ELF-1 (cell line): Measurements from ENCODE around the gene MICAL3.
"Not testable (repeated sequence)": the region's sequence is repeated elsewhere in the genome, so short reads cannot be mapped to it uniquely, and the experiment has no call there.

Experiments
- DNase-seq: peaks from one replicate; pipeline ENCODE4 v3.0.0-alpha.2; 2016; ENCODE audit warnings: low read depth, low spot score

The MICAL3 gene, protein sequence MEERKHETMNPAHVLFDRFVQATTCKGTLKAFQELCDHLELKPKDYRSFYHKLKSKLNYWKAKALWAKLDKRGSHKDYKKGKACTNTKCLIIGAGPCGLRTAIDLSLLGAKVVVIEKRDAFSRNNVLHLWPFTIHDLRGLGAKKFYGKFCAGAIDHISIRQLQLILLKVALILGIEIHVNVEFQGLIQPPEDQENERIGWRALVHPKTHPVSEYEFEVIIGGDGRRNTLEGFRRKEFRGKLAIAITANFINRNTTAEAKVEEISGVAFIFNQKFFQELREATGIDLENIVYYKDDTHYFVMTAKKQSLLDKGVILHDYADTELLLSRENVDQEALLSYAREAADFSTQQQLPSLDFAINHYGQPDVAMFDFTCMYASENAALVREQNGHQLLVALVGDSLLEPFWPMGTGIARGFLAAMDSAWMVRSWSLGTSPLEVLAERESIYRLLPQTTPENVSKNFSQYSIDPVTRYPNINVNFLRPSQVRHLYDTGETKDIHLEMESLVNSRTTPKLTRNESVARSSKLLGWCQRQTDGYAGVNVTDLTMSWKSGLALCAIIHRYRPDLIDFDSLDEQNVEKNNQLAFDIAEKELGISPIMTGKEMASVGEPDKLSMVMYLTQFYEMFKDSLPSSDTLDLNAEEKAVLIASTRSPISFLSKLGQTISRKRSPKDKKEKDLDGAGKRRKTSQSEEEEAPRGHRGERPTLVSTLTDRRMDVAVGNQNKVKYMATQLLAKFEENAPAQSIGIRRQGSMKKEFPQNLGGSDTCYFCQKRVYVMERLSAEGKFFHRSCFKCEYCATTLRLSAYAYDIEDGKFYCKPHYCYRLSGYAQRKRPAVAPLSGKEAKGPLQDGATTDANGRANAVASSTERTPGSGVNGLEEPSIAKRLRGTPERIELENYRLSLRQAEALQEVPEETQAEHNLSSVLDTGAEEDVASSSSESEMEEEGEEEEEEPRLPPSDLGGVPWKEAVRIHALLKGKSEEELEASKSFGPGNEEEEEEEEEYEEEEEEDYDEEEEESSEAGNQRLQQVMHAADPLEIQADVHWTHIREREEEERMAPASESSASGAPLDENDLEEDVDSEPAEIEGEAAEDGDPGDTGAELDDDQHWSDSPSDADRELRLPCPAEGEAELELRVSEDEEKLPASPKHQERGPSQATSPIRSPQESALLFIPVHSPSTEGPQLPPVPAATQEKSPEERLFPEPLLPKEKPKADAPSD (N-terminal part only)

DNA sequence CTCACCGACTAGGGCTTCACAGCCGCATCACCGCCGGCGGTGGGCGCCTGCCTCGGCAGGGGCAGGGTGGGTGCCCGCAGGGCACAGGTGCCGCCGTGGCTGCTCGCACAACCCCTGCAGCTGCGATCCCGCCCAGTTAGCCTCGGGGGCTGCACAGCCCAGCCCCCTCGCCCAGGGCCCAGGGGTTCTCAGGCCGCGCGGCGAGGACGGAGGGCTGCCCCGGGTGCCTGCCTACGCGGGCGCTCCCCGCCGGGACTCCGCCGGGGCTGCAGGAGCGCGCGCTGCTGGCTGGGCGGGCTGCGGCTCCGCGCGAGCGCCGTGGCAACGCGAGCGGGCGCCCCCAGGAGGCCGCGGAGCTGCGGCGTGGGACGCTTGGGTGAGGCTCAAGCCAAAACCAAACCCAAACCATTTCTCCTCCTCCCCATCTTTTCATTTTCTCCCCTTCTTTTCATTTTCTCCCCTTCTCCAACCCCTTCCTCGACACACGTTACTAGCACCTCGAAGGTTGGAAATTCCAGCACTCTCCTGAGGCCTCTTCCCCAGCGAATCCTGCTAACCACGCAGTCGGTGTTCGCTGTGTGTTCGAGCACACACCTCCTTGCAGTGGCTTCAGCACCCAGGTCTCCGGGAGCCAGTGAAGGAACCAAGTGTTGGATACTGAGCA, at the start of gene MICAL3:
MICAL3 (minus strand) TSS at position 286 of the 664 bp plus-strand sequence. CDS start 117,749 bp downstream, outside the sequence.
- peak; percentile 56 for DNase-seq

DNA sequence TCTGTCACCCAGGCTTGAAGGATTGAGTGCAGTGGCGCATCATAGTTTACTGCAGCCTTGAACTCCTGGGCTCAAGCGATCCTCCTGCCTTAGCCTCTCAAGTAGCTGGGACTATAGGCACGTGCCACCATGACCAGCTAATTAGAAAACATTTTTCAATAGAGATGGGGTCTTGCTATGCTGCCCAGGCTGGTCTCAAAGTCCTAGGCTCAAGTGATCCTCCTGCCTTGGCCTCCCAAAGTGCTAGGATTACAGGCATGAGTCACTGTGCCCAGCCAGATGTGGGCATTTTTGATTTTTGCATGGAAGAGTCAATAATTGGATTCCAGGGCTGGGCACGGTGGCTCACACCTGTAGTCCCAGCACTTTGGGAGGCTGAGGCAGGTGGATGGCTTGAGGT, 49.6 kb upstream of the MICAL3 start:
- DNase-seq: not testable (repeated sequence)

DNA sequence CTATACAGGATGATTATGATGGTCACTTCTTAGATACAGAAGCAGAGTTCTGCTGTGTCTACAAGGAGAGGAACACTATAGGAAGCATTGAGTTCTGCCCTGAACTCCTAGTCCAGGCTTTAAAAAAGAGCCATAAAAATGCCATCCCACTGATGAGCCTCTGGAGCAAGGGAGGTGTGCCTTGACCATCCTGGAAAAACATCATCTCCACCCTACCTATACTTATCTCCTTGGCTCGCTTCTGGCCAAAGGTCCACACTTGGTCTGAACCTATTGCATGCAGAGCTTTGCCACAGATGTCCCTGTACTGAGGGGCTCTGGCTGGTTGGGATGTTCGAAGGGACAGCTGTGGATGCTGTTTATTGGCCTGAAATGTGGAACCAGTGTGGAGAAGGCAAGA, 49.1 kb upstream of the MICAL3 start:
- DNase-seq: no peak

DNA sequence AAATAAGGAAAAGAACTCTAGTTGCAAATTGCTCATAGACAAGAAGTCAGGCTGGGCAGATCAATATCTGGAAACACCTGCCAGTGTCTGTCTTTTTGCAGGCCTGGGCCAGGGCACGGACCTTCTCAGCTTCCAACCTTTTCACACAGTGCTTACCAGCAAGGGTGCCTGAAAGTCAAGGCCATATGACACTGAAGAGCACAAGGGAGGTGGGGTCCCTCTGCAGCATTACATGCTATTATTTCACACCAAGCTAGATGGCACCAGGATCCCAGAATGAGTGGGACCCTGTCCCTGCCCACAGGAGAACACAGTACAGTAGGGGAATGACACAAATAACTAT, 47.6 kb upstream of the MICAL3 start:
- no peak for DNase-seq

DNA sequence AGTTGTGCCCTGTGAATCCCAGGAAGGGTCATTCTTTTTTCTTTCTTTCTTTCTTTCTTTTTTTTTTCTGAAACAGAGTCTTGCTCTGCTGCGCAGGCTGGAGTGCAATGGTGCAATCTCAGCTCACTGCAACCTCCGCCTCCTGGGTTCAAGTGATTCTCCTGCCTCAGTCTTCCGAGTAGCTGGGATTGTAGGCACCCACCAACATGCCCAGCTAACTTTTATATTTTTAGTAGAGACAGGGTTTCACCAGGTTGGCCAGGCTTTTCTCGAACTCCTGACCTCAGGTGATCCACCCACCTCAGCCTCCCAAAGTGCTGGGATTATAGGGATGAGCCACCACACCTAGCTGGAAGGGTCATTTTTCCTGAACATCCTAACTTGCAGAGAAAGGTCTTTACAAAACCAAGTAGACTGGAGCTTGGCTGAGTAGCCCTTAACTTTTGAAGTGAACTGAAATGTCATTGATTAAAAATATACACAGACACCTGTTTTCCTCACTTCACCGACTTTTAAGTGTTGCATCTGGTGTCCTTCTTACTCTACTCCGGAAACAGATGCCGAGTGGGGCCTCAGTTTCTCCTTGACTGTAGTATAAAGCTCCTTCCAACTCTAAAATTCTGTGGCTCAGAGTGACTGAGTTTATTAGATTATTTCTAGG, 47.1 kb upstream of the MICAL3 start:
- not testable (repeated sequence) for DNase-seq

DNA sequence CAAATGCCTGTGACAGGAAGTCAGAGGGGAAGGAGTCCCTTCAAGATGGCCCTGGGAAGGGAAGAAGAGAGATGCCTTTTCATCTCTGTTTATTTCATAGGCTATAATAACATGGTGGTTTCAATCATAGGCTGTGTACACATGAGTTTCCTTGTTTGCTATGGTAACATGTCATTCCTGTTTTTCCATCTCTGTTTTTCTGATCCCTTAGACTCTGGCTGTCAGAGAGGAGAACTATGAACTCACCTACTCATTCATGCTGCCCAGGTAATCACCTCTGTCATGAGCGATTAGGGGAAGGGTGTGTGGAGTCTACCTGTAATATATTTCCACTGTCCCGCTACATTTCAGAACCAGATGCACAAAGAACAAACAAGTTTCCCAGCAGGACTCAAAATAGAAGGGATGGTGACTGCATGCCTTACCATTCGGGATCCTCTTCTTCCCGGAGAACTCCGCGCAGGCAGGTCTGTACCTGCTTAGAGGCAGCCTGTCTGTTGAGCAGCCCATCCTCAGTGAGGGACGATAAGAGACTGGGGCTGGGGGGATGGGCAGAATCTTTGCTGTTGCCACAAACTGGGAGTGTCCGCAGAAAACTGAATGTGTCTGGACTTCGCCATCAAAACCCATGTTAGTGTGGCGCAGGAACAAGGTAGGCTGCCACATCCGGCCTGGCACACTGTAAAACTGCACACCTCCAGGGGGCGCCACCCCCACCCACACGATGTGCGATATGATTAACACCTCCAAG, 46.4 kb upstream of the MICAL3 start:
- DNase-seq: no peak

DNA sequence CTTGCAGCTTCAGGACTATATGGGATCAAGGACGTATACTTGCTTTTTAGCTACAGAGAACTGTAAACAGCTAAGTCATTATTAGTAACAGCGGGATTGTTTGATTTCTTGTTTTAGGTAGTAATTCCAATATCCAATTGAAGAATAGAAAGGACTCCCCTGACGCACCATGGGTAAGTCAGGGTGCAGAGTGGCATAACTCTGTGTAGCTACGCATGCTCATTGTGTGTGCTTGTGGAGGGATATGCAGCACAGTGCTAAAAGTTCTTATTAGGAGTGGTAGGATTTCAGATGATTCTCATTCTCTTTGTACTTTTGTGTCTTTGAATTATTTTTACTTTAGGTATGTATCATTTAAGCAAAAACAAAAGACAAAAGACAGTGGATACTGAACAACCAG, 45.7 kb upstream of the MICAL3 start:
- DNase-seq: no peak

DNA sequence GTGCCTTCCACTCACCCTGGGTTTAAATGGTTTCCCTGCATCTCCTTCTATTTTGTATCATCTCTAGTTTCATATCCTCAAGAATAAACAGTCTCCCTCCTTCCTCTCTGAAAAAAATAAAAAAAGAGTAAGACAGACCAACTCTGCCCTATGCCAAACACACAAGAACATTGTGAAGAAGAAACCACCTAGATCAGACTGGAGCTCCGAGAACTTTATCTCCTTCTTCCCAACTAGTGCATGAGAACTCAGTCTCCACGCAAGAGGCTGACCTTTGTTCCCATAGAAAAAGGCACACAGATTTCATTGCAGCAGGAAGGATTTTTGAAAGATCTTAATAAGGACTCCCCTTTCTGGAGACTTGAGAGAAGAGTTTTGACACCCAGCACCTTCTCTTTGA, 44.7 kb upstream of the MICAL3 start:
- no peak for DNase-seq

DNA sequence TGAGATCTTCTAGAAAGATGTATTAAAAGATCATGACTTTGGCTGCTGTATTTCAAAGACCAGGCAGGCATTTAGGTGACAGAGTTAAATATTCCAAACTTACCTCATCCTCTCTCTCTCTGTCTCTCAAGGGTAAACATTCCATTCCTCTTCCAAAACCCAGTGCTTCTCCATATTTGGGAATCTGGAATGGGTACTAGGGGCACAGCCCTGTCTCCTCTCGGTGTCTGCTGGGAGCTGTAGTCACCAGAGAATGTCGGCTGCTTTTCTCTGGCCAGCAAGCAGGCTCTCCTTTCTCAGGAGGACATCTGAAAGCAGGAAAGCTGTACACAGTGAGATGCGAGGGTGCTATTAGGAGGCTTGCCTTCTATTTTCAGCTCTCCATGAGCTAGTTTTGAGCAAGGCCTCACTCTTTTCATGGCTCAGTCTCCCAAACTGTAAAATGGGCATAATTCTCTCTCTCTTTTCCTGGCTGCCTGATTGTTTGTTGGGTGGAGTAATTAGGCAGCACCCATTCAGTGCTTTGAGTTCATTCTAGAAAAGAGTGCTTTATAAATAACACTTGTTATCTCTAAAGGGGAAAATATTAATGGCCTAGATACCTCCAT, 44.1 kb upstream of the MICAL3 start:
- peak; percentile 47 for DNase-seq

DNA sequence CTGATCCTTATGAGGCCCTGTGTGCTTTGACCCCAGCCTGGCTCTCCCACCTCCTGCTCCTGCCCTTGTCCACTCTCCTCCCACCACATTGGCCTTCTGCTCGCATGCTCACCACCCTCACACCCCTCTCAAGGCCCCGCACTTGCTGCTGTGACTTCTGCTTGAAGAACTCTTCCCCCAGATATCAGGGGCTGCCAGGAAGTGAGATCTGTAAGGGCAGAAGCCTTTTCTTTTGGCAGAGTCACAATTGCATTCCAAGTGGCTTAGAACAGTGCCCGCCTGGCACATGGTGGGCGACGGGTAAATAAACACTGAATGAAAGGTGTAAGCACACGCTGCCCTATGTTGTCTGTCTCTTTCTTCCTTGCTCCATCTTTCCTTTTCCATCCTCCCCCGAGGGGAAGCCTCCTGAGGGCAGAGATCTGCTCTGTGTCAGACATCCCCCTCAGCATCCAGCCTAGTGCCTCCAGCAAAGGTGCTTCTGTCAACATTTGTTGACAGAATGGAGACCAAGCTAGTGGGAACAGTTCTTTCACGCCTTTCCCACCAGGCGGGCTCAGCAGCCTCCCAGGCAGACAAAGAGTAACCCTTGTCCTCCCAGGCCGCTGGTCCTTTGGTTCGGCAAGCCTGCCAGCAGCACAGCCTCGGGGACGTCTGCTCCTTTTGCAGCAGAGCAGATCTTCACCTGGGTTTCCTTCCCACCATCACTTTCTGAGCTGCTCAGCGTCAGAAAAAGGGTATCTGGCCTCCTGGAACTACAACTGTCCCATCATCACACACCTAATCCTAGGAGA, 43.4 kb upstream of the MICAL3 start:
- DNase-seq: peak; percentile 85

DNA sequence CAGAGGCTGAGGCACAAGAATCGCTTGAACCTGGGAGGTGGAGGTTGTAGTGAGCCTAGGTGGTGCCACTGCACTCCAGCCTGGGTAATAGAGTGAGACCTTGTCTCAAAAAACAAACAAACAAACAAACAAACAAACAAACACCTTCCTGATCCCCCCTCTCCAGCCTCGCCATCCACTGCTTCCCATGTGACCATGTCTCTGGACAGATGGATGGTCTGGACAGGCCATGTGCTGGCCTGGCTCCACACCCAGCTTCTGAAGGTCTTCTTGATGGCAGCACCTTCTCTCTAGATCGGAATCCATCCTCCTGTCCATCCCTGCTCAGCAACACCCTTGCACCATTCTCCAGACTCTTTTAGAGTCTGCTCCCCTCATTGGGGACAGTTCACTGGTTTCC, 42.8 kb upstream of the MICAL3 start:
- DNase-seq: no peak

DNA sequence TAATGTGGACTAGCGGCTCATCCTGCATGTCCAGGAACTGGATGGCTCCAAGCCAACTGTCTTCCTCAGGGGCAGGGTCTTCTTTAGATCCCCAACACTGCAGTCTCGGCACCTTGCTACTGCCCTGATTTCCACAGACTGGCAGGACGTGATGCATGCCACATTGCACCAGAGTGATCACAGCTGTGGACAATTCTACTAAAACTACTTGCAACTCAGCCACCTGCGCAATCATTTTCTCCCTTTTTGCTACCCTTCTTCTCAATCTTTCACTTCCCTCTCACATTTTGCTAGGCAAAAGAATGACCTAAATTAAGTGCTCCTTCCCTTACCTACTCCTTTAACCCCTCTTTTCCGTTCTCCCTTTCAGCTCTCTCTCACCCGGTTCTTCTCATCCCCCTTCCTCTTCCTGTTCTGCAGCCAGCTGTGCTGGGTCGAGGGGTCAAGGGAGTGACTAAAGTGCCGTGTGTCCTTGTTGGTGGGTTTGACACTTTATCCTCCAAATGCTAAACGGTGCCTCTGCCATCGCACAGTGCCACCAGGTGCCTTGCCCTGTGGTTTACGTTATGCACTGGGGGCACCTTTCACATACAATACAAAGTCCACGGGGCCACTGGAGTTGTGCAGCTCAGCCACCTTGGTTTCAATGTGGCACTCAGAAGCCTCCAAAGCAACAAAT, 42.0 kb upstream of the MICAL3 start:
- no peak for DNase-seq

DNA sequence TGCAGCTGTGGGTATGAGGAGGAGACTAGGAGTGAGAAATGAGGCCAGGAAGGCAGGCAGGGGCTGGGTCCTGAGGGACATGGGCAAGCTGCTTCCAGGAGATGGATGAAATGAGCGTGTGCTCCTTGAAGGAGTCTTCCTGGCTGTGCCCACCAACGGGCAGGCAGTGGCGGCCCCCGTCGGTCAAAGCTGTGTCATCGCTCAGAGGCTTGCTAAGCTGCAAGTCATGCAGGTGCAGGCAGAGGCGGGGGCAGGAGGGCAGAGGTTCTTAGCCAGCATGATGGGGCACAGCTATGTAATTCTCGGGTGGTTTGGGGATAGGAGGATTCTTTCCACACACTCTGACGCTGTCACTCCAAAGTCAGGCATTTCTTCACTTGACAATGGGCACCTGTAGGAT, 40.9 kb upstream of the MICAL3 start:
- DNase-seq: peak; percentile 16

DNA sequence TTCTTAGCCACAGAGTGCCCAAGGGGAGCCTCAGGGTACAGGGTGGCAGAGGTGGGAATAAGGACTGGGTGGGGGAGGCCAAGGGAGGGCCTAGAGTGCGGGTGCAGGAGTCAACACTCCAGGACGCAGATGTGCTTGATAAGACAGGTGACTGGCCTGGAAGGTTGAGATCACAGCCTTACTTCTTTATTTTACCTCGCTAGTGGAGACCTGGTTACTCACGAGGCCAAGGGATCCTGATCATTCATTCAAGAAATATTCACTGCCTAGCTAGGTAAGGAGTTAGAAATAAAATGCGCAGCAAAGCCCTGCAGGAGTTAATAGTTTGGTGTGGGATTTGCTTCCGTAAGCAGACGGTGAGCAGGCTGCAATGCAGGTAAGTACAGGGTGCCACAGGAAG, 40.3 kb upstream of the MICAL3 start:
- DNase-seq: no peak

DNA sequence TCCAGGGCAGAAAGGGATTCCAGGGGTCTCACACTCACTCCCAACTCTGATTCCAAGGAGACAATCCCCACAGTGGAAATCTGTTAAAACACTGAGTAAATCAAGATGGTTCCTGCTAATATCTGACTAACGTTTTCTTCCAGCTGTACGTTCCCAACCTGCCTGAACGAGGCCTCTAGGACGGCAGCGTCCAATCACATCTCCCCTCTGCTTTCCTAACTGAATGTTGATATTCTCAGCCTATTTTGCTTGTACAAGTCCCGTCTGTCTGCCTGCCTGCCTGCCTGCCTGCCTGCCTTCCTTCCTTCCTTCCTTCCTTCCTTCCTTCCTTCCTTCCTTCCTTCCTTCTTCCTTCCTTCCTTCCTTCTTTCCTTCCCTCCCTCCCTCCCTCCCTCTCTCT, 39.4 kb upstream of the MICAL3 start:
- not testable (repeated sequence) for DNase-seq

DNA sequence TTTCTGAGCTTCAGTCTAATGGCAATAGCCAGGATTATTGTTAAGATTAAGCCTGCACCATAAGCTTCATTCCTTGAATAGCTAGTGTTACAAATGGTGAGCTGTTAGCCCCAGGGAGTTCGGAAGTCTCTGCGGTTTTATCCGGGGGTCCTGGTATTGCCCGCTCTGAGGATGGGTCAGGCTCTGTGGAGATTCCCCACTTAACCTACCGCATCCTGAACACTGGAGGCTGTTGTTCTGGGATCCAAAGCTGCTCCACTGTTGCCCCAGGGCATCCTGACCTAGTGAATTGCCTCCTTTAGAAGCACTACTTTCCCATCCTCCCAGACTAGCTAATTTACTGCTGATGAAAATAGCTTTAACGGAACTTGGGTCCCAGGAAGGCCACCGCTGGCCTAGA, 38.9 kb upstream of the MICAL3 start:
- peak; percentile 67 for DNase-seq

DNA sequence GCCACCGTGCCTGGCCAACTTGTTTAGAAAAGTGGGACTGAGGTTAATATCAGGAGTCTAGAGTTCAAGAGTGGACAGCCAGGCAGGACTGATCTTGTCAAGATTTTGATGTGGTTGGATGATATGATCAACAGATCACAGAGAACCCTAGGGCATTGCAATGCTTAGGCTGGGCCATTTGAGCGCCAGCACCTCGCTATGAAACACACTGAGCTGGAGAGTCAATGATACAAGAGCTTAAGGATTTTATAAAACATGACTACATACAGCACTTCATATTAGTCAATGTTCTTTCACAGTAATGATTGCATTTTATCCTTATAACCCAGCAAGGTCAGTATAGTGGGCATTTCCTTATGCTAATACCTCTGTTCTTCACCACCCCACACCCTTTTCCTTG, 38.1 kb upstream of the MICAL3 start:
- no peak for DNase-seq
